Activated T-helper 9 cell treated with anti-CD3 and anti-CD28 coated beads, Interleukin-2, amount 50 U/mL, for 16 hours (primary cell): ENCODE measurements around the gene RNF8.
"Not testable (repeated sequence)": the region's sequence is repeated elsewhere in the genome, so short reads cannot be mapped to it uniquely, and the experiment has no call there.

Experiments used
- DNase-seq: peaks from one replicate; pipeline ENCODE4 v3.0.0-alpha.2; 2020; ENCODE audit warnings: low read depth

RNF8 gene

GRCh38 chr6:37399795-37400490 lies 46.2 kb downstream of the RNF8 start:
- DNase-seq, result no peak

GRCh38 chr6:37401658-37402057 lies 47.9 kb downstream of the RNF8 start:
- DNase-seq, result not testable (repeated sequence)

- DNase-seq, result no peak
Measured at GRCh38 chr6:37406726-37407341, 53.1 kb downstream of the RNF8 start.

- DNase-seq, result no peak
Measured at GRCh38 chr6:37407948-37408347, 54.2 kb downstream of the RNF8 start.

GRCh38 chr6:37409501-37409900 lies 55.7 kb downstream of the RNF8 start:
- DNase-seq, result no peak

- no peak for DNase-seq
Measured at GRCh38 chr6:37417393-37417792, 63.6 kb downstream of the RNF8 start.

GRCh38 chr6:37418722-37419121 lies 64.9 kb downstream of the RNF8 start:
- DNase-seq, result no peak

GRCh38 chr6:37426058-37426944 lies 72.5 kb downstream of the RNF8 start:
- DNase-seq, result no peak

GRCh38 chr6:37426945-37427510 lies 73.2 kb downstream of the RNF8 start:
- no peak for DNase-seq

- no peak for DNase-seq
Measured at GRCh38 chr6:37429352-37429750, 75.6 kb downstream of the RNF8 start.

- DNase-seq, result no peak
Measured at GRCh38 chr6:37432590-37432915, 78.8 kb downstream of the RNF8 start.

- DNase-seq, result peak; percentile 96
Measured at GRCh38 chr6:37432916-37433656, 79.3 kb downstream of the RNF8 start, which contains the start of gene CMTR1. Gene CMTR1, plus strand, starts transcription at chr6:37433221. Its CDS starts 2,409 bp downstream, at chr6:37435630.

GRCh38 chr6:37433657-37434271 lies 80.0 kb downstream of the RNF8 start:
- peak; percentile 18 for DNase-seq

GRCh38 chr6:37435373-37435772 lies 81.6 kb downstream of the RNF8 start:
- no peak for DNase-seq

- no peak for DNase-seq
Measured at GRCh38 chr6:37435816-37436215, 82.0 kb downstream of the RNF8 start.

GRCh38 chr6:37438930-37439329 lies 85.1 kb downstream of the RNF8 start:
- DNase-seq, result no peak

- no peak for DNase-seq
Measured at GRCh38 chr6:37441651-37442050, 87.9 kb downstream of the RNF8 start.

GRCh38 chr6:37442416-37443215 lies 88.8 kb downstream of the RNF8 start:
- DNase-seq, result no peak

- DNase-seq, result not testable (repeated sequence)
Measured at GRCh38 chr6:37443216-37443542, 89.4 kb downstream of the RNF8 start.
